PFSK-1 (cell line): ENCODE measurements around the gene RYR3.

Source experiments
- FOXP2 ChIP-seq: optimal IDR thresholded peaks from 2 replicates; pipeline ENCODE3; 2011; ENCODE audit warnings: borderline replicate concordance, control low read depth, inconsistent platforms; ENCODE audit not compliant: insufficient read depth; ENCODE audit errors: extremely low read length, extremely low read depth
- POLR2AphosphoS5 ChIP-seq: IDR thresholded peaks from 2 replicates; pipeline ENCODE4 v1.6.1; 2012; ENCODE audit warnings: low read depth, mild to moderate bottlenecking, control low read depth, low read length, moderate library complexity
- REST ChIP-seq, 2 experiments: IDR thresholded peaks; 2 replicates each; pipeline versions ENCODE4 v1.6.1 to v1.8.0; 2011 to 2012; ENCODE audit warnings: low read depth in 2 of 2, low read length in 2 of 2, control low read depth in 1 of 2, inconsistent platforms in 1 of 2, mild to moderate bottlenecking in 1 of 2, moderate library complexity in 1 of 2; ENCODE audit not compliant: insufficient read depth in 1 of 2
- SIN3A ChIP-seq: IDR thresholded peaks from 2 replicates; pipeline ENCODE4 v1.6.1; 2012; ENCODE audit warnings: mild to moderate bottlenecking, low read length, moderate library complexity, borderline replicate concordance; ENCODE audit not compliant: insufficient read depth
- TAF1 ChIP-seq: IDR thresholded peaks from 2 replicates; pipeline ENCODE4 v1.6.1; 2012; ENCODE audit warnings: low read length, control low read depth, borderline replicate concordance; ENCODE audit not compliant: insufficient read depth

Gene RYR3

DNA sequence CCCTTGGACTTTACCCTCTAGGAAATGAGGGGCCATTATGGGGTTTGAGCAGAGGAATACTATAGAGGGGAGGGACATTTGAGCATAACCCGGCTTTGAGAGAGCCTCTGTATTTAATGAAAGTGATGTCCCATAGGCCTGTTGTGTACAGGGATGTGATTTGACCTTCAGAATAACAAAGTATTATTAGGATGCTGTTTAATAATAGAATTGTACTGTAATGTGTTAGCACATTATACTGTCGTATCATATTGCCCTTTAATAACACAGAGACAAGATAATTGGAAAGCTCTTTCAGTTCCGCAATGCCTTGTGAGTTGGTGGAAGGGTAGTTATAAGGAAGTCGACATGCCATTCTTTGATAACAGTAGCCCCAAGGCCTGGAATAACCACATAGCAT, 328.3 kb downstream of the RYR3 start:
- TF ChIP-seq TAF1 (no peak), POLR2AphosphoS5 (no peak), REST (IDR thresholded peaks at IDR 0.05; ENCODE audit: insufficient read depth in 1 of 2, low read depth in 2 of 2, low read length in 2 of 2) (no peak), FOXP2 (no peak), SIN3A (no peak)

- no peak for TF ChIP-seq REST (IDR thresholded peaks at IDR 0.05; ENCODE audit: insufficient read depth in 1 of 2, low read depth in 2 of 2, low read length in 2 of 2)
- TF ChIP-seq POLR2AphosphoS5, result no peak
- TF ChIP-seq SIN3A, result no peak
- TF ChIP-seq FOXP2, result no peak
- no peak for TF ChIP-seq TAF1
These were observed 328.7 kb downstream of the RYR3 start for GRCh38 chr15:33639456-33639855.

DNA sequence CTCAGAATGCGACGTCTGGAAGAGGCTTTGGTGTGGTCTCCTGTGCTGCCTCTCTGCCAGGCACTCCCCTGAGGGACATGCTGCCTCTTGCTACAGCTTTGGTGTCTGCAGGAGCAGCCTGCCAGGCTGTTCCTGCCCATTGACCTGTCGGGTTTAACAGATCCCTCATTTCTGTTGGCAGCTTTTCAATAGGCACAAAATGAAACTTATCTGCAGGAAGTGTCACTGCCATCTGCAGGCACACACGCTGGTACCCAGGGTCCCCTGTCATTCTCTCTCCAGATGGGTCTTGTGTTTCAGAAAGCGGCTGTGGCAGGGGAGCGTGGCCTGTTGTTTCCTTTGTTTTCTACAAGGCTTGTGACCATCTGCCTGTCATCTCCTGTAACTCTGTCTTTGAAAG, 329.2 kb downstream of the RYR3 start:
- no peak for TF ChIP-seq REST (IDR thresholded peaks at IDR 0.05; ENCODE audit: insufficient read depth in 1 of 2, low read depth in 2 of 2, low read length in 2 of 2)
- TF ChIP-seq FOXP2, result no peak
- no peak for TF ChIP-seq SIN3A
- TF ChIP-seq POLR2AphosphoS5, result no peak
- TF ChIP-seq TAF1, result no peak

DNA sequence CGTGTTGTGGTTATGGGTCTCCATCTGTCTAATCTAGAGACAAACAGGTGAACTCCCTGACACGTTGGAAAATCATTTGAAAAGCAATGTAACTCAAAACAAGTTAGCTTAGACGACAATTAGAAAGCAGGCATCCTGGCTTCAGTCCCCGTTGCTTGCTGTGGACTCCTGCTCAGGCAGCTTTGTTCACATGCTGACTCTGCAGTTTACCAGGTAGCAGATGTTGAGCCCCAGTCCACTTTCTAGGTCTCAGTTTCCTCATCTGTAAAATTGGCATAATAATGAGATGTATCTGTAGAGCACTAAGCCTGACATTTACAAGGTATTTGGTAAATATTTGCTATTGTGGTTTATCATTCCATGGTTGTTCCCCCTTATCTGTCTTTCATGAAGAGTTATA, 330.3 kb downstream of the RYR3 start:
- TF ChIP-seq TAF1 (no peak), POLR2AphosphoS5 (no peak), REST (IDR thresholded peaks at IDR 0.05; ENCODE audit: insufficient read depth in 1 of 2, low read depth in 2 of 2, low read length in 2 of 2) (no peak), FOXP2 (no peak), SIN3A (no peak)

DNA sequence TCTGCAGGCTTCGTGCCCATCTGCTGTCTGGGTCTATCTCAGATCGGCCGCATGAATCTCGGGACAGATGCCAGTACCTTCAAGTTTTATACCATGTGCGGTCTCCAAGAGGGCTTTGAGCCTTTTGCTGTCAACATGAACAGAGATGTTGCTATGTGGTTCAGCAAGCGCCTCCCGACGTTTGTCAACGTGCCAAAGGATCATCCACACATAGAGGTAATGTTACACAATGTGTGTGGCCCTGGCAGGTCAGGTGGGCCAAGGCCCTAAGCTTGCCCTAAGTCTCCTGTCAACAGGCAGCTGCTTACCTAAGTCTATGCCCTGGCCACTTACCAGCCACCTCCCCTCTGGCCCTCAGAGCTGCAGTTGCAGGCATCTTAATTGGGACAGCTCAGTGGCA, 333.5 kb downstream of the RYR3 start:
- TF ChIP-seq REST (IDR thresholded peaks at IDR 0.05; ENCODE audit: insufficient read depth in 1 of 2, low read depth in 2 of 2, low read length in 2 of 2), result no peak
